GM12875 (cell line): ENCODE data around the gene ANKRD40.

ENCODE experiments used
- H3K4me3 ChIP-seq: one replicate; pipeline ENCODE4 v1.5.1; 2011; ENCODE audit warnings: low read depth, low read length, control low read depth
- CTCF ChIP-seq: IDR thresholded peaks from 2 replicates; pipeline ENCODE4 v1.5.1; 2011; ENCODE audit warnings: low read depth, mild to moderate bottlenecking, control low read depth, inconsistent platforms, low read length, moderate library complexity, borderline replicate concordance; ENCODE audit not compliant: insufficient read depth

ANKRD40 gene

GRCh38 chr17:50660042-50660886 is 47.5 kb downstream of the ANKRD40 start:
- no peak overlapping the region for H3K4me3 ChIP-seq

GRCh38 chr17:50659179-50659578 is 48.5 kb downstream of the ANKRD40 start:
- H3K4me3 ChIP-seq, result no peak overlapping the region
- TF ChIP-seq CTCF, result no peak

More at GRCh38 chr17:50660042-50660886, 47.5 kb downstream of the ANKRD40 start:
- TF ChIP-seq CTCF, result no peak

GRCh38 chr17:50658616-50659015 is 49.1 kb downstream of the ANKRD40 start:
- no peak overlapping the region for H3K4me3 ChIP-seq
- no peak for TF ChIP-seq CTCF

GRCh38 chr17:50657627-50658026 is 50.1 kb downstream of the ANKRD40 start:
- no peak for TF ChIP-seq CTCF
- H3K4me3 ChIP-seq, result no peak overlapping the region

- TF ChIP-seq CTCF, result no peak
Observed at GRCh38 chr17:50657054-50657453, 50.7 kb downstream of the ANKRD40 start.

GRCh38 chr17:50656509-50656908 is 51.2 kb downstream of the ANKRD40 start:
- TF ChIP-seq CTCF, result no peak
- H3K4me3 ChIP-seq, result no peak overlapping the region

More at GRCh38 chr17:50657054-50657453, 50.7 kb downstream of the ANKRD40 start:
- H3K4me3 ChIP-seq, result no peak overlapping the region

- no peak overlapping the region for H3K4me3 ChIP-seq
- TF ChIP-seq CTCF, result no peak
Observed at GRCh38 chr17:50653738-50654137, 54.0 kb downstream of the ANKRD40 start.
